ENCODE data around the gene MPG. TPM values are rescaled to one million over a fixed set of nuclear protein-coding genes. Genes with fewer than 3 reads are reported as not detected.

The MPG gene
- total RNA-seq, 1 donor from 2014 or later: 42.5 TPM

DNA sequence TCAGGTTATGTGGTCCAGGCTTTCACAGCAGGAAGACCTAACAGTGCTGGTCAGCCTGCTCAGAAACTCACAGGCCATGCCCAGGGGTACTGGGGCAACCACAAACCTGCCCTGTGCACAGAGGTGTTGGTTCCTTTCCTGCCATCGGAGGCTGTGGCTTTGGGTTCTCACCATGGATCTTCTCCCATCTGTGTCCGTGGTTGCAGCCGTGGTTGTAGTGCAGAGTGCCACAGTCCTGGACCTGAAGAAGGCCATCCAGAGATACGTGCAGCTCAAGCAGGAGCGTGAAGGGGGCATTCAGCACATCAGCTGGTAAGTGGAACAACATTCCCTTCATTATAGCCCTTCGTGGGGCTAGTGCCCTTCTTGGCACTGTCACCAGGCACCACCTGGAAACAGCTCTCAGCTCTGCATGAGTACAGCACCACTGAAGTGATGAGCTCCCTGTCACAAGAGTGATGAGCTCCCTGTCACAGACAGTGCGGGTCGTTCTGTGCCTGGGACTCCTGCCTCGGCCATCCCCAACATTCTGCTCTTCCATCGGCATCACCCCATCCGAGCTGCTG is 22.4 kb upstream of the MPG start:
- Histone ChIP-seq H3K27ac (no peak overlapping the region), H3K9me3 (no peaks in the 10 kb centered on the region), H3K4me3 (no peak overlapping the region), H3K36me3 (peaks cover 43% of the 10 kb centered on the region), H3K27me3 (no peaks in the 10 kb centered on the region), H3K4me1 (peaks cover 10% of the 10 kb centered on the region)
- DNase-seq (no peak), ATAC-seq (no peak)
- TF ChIP-seq, protein P1, sequence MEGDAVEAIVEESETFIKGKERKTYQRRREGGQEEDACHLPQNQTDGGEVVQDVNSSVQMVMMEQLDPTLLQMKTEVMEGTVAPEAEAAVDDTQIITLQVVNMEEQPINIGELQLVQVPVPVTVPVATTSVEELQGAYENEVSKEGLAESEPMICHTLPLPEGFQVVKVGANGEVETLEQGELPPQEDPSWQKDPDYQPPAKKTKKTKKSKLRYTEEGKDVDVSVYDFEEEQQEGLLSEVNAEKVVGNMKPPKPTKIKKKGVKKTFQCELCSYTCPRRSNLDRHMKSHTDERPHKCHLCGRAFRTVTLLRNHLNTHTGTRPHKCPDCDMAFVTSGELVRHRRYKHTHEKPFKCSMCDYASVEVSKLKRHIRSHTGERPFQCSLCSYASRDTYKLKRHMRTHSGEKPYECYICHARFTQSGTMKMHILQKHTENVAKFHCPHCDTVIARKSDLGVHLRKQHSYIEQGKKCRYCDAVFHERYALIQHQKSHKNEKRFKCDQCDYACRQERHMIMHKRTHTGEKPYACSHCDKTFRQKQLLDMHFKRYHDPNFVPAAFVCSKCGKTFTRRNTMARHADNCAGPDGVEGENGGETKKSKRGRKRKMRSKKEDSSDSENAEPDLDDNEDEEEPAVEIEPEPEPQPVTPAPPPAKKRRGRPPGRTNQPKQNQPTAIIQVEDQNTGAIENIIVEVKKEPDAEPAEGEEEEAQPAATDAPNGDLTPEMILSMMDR (IDR thresholded peaks at IDR 0.05): no peak
- intact Hi-C loops (cut with DNase I): no loop called here

DNA sequence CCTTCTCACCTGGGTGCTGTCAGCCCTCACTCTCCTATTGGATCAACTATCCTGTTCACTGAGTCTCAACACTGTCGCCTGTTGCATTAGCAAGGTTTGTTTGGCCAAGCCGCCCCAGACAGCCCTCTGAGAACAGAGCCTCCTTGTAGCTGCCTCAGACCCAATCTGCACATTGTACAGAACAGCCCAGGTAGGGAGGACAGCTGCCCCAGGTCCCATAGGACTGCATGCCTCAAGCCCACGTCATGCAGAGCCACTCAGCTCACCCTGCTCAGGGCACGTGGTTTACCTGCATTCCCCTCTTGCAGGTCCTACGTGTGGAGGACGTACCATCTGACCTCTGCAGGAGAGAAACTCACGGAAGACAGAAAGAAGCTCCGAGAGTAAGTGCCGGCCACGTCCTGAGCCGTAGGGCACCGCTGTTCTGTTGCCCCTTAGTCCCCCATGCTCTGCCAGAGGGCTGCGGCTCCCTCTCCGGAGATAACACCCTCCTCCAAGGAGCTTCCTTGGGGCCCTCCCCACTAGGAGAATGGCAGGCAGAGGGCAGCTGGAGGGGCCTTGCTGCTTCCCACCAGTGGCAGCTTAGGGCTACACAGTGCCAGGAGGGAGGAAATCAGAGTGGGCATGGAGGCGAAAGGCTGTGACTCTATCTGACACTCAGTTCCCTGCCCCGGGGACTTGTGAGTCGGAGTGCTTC is 21.6 kb upstream of the MPG start:
- Histone ChIP-seq H3K4me3 (no peak overlapping the region), H3K9me3 (no peaks in the 10 kb centered on the region), H3K27ac (no peak overlapping the region), H3K36me3 (peaks cover 49% of the 10 kb centered on the region), H3K27me3 (no peaks in the 10 kb centered on the region), H3K4me1 (peaks cover 8% of the 10 kb centered on the region)
- TF ChIP-seq, protein P1 (IDR thresholded peaks at IDR 0.05): no peak
- intact Hi-C loops (cut with DNase I): no loop called here
- ATAC-seq: no peak
- no peak for DNase-seq

DNA sequence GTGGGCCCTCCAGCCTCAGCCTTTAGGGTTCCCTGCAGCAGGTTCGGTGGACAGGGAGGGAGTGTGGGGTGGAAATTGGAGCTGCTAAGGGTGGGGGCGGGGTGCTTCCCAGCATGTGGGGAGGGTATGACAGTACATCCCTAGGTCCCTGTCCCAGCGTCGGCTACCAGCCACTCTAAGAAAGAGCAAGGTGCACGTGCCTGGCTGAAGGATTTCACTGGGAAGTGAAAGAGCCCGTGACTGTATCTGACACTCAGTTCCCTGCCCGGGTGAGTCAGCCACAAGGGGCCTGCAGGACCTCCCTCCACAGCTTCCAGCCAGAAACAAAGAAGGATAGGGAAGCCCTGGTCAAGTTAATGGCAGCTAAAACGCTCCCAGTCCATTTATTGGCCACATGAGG is 20.3 kb upstream of the MPG start:
- Histone ChIP-seq H3K9me3 (no peaks in the 10 kb centered on the region), H3K4me1 (peaks cover 5% of the 10 kb centered on the region), H3K27me3 (no peaks in the 10 kb centered on the region), H3K4me3 (no peak overlapping the region), H3K27ac (no peak overlapping the region), H3K36me3 (peaks cover 62% of the 10 kb centered on the region)
- intact Hi-C loops (cut with DNase I): no loop called here
- TF ChIP-seq, protein P1 (IDR thresholded peaks at IDR 0.05): no peak
- ATAC-seq: no peak
- DNase-seq: no peak

DNA sequence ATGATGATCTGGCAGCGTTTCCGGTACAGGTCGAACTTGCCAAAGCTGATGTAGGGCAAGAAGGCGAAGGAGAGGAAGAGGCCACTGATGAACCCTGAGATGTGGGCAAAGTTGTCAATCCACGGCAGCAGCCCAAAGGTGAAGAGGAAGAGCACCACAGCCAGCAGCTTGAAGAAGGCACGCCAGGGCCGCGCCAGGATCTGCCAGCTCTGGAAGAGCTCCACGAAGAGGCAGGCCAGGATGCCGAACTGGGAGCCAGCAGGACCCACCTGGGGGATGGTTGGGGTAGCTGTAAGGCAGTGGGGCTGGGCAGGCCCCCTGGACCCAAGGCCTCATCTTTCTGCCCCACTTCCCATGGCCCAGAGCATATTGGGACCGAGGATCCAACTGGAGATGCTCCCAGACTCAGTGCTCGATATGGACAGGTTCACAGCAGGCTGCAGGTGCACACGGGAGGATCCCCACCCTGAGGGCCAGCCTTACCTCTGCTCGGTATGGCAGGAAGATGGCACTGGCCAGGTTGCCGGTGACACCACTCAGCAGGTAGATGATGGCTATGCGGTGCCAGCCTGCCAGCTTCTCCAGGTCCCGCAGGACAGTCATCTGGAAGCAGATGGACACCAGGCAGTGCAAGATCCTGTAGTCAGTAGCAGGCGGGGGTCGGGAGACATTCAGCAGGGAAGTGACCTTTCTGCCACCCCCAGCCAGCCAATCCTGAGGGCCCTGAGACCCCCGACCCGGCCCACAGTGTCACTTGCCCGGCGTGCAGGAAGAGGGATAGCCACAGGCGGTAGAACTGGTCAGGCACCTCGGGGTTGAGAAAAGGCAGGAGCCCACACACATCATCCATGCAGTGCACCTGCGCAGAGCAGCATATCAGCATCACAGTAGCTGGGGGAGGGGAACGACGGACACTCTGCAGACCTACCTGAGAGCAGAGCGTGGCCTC is 19.3 kb upstream of the MPG start:
- H3K4me1 ChIP-seq: peaks cover 5% of the 10 kb centered on the region
- no peaks in the 10 kb centered on the region for H3K9me3 ChIP-seq
- intact Hi-C loops (cut with DNase I): no loop called here
- no peak for ATAC-seq
- no peak for DNase-seq
- no peak overlapping the region for H3K27ac ChIP-seq
- TF ChIP-seq, protein P1 (IDR thresholded peaks at IDR 0.05): no peak
- H3K27me3 ChIP-seq: no peaks in the 10 kb centered on the region
- peaks cover 72% of the 10 kb centered on the region for H3K36me3 ChIP-seq
- H3K4me3 ChIP-seq: no peak overlapping the region

DNA sequence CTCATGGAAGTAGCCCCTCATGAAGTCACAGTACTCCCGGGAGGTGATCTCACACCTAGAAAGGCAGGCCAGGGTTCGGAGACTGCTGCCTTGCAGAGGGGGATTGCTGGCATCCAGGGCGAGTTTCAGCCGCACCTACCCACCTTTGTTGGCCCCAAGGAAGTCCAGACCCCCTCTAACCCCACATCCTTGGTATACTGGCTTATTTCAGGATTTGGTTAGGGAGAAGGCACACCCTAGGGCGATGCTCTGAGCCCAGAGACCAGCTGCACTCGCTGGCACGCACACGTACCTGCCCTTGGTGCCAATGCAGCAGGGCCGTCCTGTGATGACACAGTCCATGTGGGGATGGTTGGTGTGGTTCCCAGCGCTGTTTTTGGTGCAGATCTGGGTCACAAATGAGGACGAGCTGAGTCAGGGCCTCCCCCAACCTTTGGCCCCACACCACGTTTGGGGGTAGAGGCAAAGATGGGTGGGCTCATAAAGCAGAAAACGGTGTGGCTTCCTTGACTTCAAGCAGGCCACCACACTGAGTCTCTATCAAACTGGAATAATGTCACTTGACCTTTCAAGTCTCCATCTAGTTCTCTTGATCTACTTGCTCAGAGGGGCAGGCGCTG is 18.5 kb upstream of the MPG start:
- peaks cover 74% of the 10 kb centered on the region for H3K36me3 ChIP-seq
- H3K27me3 ChIP-seq: no peaks in the 10 kb centered on the region
- intact Hi-C loops (cut with DNase I): no loop called here
- H3K27ac ChIP-seq: no peak overlapping the region
- DNase-seq: no peak
- TF ChIP-seq, protein P1 (IDR thresholded peaks at IDR 0.05): no peak
- peaks cover under 1% of the 10 kb centered on the region for H3K4me1 ChIP-seq
- no peaks in the 10 kb centered on the region for H3K9me3 ChIP-seq
- H3K4me3 ChIP-seq: no peak overlapping the region
- ATAC-seq: no peak

All from upper lobe of right lung (tissue), 1 donor.